Left renal pelvis (tissue), 4 donors: ENCODE data around the gene ENO3. TPM values are rescaled to one million over a fixed set of nuclear protein-coding genes. Genes with fewer than 3 reads are reported as not detected.

Experiments
- DNase-seq, 4 donors: peaks; one replicate each; pipeline ENCODE4 v3.0.0-alpha.2; 2013; ENCODE audit warnings: low read depth in 4 of 4, low spot score in 3 of 4
- polyA plus RNA-seq, 4 donors: library from polyadenylated mRNA; unstranded; fragments of 120-200 nt; gene quantifications; one replicate each; pipeline ENCODE4 v1.2.1, GENCODE V29; 2013; ENCODE audit not compliant: insufficient read length in 4 of 4

ENO3 gene
- polyA plus RNA-seq, 4 donors = 14.8 to 30.0 (median 18.8) TPM

GRCh38 chr17:5002121-5002788 is 51.3 kb downstream of the ENO3 start:
- DNase-seq = no peak

- DNase-seq = no peak
These were observed 52.4 kb downstream of the ENO3 start for GRCh38 chr17:5003214-5003867.

Other genes with a start within 250 kb of the ENO3 start
- 10 to 100 TPM; 36.2 to 56.5 (median 45.0) TPM for gene PELP1, start 247.0 kb upstream of the ENO3 start, polyA plus RNA-seq
- gene ARRB2, start 240.5 kb upstream of the ENO3 start, polyA plus RNA-seq = 10 to 100 TPM; 27.9 to 42.1 (median 33.2) TPM
- 10 to 100 TPM; 14.6 to 26.5 (median 22.5) TPM for gene MED11, start 219.7 kb upstream of the ENO3 start, polyA plus RNA-seq
- under 1 TPM; 0.37 to 0.85 (median 0.58) TPM for gene ZMYND15, start 211.3 kb upstream of the ENO3 start, polyA plus RNA-seq
- gene CXCL16, start 211.2 kb upstream of the ENO3 start, polyA plus RNA-seq = 10 to 100 TPM in 3 of 4 donors, 1 to 10 TPM in 1; 7.6 to 14.1 (median 11.9) TPM
- 1 to 10 TPM in 2 of 4 donors, under 1 TPM in 2; 0.31 to 2.9 (median 1.5) TPM for gene TM4SF5, start 179.2 kb upstream of the ENO3 start, polyA plus RNA-seq
- gene VMO1, start 164.8 kb upstream of the ENO3 start, polyA plus RNA-seq = 1 to 10 TPM in 1 of 4 donors, under 1 TPM in 3; 0.41 to 1.2 (median 0.59) TPM
- gene GLTPD2, start 162.2 kb upstream of the ENO3 start, polyA plus RNA-seq = 1 to 10 TPM in 3 of 4 donors, under 1 TPM in 1; 0.90 to 9.4 (median 3.5) TPM
- 100 to 1,000 TPM in 3 of 4 donors, 10 to 100 TPM in 1; 82.5 to 125 (median 120) TPM for gene PSMB6, start 155.0 kb upstream of the ENO3 start, polyA plus RNA-seq
- gene PLD2, start 144.0 kb upstream of the ENO3 start, polyA plus RNA-seq = 10 to 100 TPM; 31.9 to 48.7 (median 41.6) TPM
- 10 to 100 TPM; 49.3 to 75.6 (median 59.3) TPM for gene MINK1, start 117.8 kb upstream of the ENO3 start, polyA plus RNA-seq
- 1 to 10 TPM; 1.3 to 2.8 (median 1.9) TPM for gene C17orf107, start 51.6 kb upstream of the ENO3 start, polyA plus RNA-seq
- 1 to 10 TPM; 1.4 to 2.0 (median 1.7) TPM for gene CHRNE, start 48.0 kb upstream of the ENO3 start, polyA plus RNA-seq
- gene GP1BA, start 18.8 kb upstream of the ENO3 start, polyA plus RNA-seq = 1 to 10 TPM in 3 of 4 donors, under 1 TPM in 1; 0.83 to 3.4 (median 1.8) TPM
- 10 to 100 TPM; 40.5 to 90.1 (median 72.7) TPM for gene SLC25A11, start 11.1 kb upstream of the ENO3 start, polyA plus RNA-seq
- 100 to 1,000 TPM; 106 to 135 (median 129) TPM for gene RNF167, start 10.9 kb upstream of the ENO3 start, polyA plus RNA-seq
- gene PFN1, start 2.6 kb upstream of the ENO3 start, polyA plus RNA-seq = 100 to 1,000 TPM; 274 to 467 (median 346) TPM
- gene SPAG7, start 16.7 kb downstream of the ENO3 start, polyA plus RNA-seq = 100 to 1,000 TPM in 1 of 4 donors, 10 to 100 TPM in 3; 86.4 to 100 (median 92.0) TPM
- gene CAMTA2, start 36.6 kb downstream of the ENO3 start, polyA plus RNA-seq = 10 to 100 TPM; 19.3 to 34.2 (median 26.6) TPM
- 1 to 10 TPM; 6.9 to 9.3 (median 7.4) TPM for gene INCA1, start 46.4 kb downstream of the ENO3 start, polyA plus RNA-seq
- 10 to 100 TPM; 69.8 to 89.3 (median 82.2) TPM for gene KIF1C, start 46.8 kb downstream of the ENO3 start, polyA plus RNA-seq
- gene SLC52A1, start 84.3 kb downstream of the ENO3 start, polyA plus RNA-seq = under 1 TPM; 0.05 to 0.35 (median 0.15) TPM
- gene ZFP3, start 127.3 kb downstream of the ENO3 start, polyA plus RNA-seq = 10 to 100 TPM in 3 of 4 donors, 1 to 10 TPM in 1; 9.9 to 15.8 (median 14.4) TPM
- 10 to 100 TPM; 14.2 to 41.1 (median 22.0) TPM for gene ZNF232, start 160.8 kb downstream of the ENO3 start, polyA plus RNA-seq
- 10 to 100 TPM in 1 of 4 donors, 1 to 10 TPM in 3; 1.9 to 12.2 (median 4.0) TPM for gene USP6, start 164.9 kb downstream of the ENO3 start, polyA plus RNA-seq
- gene ZNF594, start 240.7 kb downstream of the ENO3 start, polyA plus RNA-seq = 10 to 100 TPM; 14.6 to 26.3 (median 21.8) TPM